ENCODE results near the gene TBC1D22A.

Gene TBC1D22A

DNA sequence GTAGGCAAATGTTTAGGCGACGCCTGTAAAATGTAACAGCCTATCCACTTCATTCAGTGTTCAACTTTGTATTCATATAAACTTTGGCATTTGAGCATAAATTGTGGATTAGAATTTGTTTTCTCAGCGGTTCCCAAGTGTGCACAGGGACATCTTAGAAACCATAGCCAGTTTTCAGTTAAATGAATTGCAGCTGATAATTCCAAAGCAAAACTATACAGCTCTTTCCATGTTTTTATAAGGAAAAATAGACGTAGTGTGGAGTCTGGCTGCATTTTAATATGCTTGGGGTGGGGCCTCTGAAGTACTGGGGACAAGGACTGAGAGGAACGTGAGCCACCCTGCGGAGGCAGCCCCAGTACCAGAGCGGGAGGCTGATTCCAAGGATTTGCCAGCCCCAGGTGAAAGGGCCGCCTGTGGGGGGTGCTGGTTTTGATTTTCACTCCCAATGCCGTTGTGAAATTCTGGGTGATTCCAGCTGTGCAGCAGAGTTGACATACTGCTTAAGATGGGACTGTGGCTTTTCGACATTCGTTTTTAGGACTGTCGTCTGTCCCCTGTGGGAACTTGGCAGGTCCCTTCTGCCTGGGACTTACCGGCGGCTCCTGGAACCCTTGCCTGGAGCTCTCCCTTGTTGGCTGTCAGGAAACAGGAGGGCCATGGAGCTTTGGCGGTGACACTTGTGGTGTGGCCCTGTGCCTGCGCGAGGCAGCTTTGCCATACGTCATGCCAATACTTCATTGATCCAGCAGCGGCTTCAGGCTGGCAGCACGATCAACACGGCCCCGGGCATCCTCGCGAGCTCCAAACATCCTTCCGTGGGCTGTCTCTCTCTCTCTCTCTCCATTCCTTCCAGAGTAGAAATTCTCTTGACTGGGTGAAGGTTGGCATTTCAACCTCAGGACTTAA, 370.9 kb downstream of the TBC1D22A start:
- Histone ChIP-seq H3K9me3 (ENCODE audit: severe bottlenecking) (no peaks in the 10 kb centered on the region), H3K27me3 (ENCODE audit: insufficient read depth, low read depth, severe bottlenecking) (no peaks in the 10 kb centered on the region), H3K27ac (no peak overlapping the region), H3K4me3 (ENCODE audit: low read depth, low read length) (no peak overlapping the region), H3K36me3 (no peaks in the 10 kb centered on the region)
- DNase-seq, result no peak
- TF ChIP-seq CTCF (IDR thresholded peaks at IDR 0.05; ENCODE audit: low read depth, low read length), result no peak

GRCh38 chr22:47134222-47134621, 371.8 kb downstream of the TBC1D22A start:
- Histone ChIP-seq H3K27ac (no peak overlapping the region), H3K9me3 (ENCODE audit: severe bottlenecking) (no peaks in the 10 kb centered on the region), H3K27me3 (ENCODE audit: insufficient read depth, low read depth, severe bottlenecking) (no peaks in the 10 kb centered on the region), H3K4me3 (ENCODE audit: low read depth, low read length) (no peak overlapping the region), H3K36me3 (no peaks in the 10 kb centered on the region)
- DNase-seq, result no peak
- no peak for TF ChIP-seq CTCF (IDR thresholded peaks at IDR 0.05; ENCODE audit: low read depth, low read length)

GRCh38 chr22:47135338-47135737, 372.9 kb downstream of the TBC1D22A start:
- TF ChIP-seq CTCF (IDR thresholded peaks at IDR 0.05; ENCODE audit: low read depth, low read length), result no peak
- H3K27me3 ChIP-seq (ENCODE audit: insufficient read depth, low read depth, severe bottlenecking), result no peaks in the 10 kb centered on the region
- no peaks in the 10 kb centered on the region for H3K9me3 ChIP-seq (ENCODE audit: severe bottlenecking)
- no peak for DNase-seq
- H3K27ac ChIP-seq, result no peak overlapping the region
- no peaks in the 10 kb centered on the region for H3K36me3 ChIP-seq
- no peak overlapping the region for H3K4me3 ChIP-seq (ENCODE audit: low read depth, low read length)

DNA sequence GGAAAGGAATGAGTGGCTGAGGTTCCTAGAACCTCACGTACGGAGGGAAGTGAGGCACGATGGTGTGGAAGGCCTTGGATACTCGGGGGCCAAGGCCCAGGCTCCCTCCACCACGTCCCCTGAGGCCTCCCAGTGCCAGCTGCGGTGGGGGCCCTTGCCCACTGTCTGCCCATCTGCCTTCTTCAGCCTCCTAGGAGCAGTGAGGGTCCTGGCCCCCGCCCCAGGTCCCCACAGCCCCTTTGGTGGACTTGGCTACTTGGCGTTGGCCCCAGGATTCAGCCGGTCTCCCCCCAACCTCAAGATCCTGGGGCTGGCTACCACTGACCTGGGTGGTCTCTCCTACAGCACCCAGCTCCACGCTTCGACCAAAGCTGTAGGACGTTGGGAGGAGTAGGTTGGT, 373.6 kb downstream of the TBC1D22A start:
- no peak overlapping the region for H3K27ac ChIP-seq
- no peaks in the 10 kb centered on the region for H3K36me3 ChIP-seq
- no peak overlapping the region for H3K4me3 ChIP-seq (ENCODE audit: low read depth, low read length)
- H3K27me3 ChIP-seq (ENCODE audit: insufficient read depth, low read depth, severe bottlenecking), result no peaks in the 10 kb centered on the region
- TF ChIP-seq CTCF (IDR thresholded peaks at IDR 0.05; ENCODE audit: low read depth, low read length), result no peak
- DNase-seq, result no peak
- H3K9me3 ChIP-seq (ENCODE audit: severe bottlenecking), result no peaks in the 10 kb centered on the region

- H3K36me3 ChIP-seq, result no peaks in the 10 kb centered on the region
- H3K27me3 ChIP-seq (ENCODE audit: insufficient read depth, low read depth, severe bottlenecking), result no peaks in the 10 kb centered on the region
- H3K27ac ChIP-seq, result no peak overlapping the region
- TF ChIP-seq CTCF (IDR thresholded peaks at IDR 0.05; ENCODE audit: low read depth, low read length), result no peak
- H3K9me3 ChIP-seq (ENCODE audit: severe bottlenecking), result no peaks in the 10 kb centered on the region
- no peak for DNase-seq
- H3K4me3 ChIP-seq (ENCODE audit: low read depth, low read length), result no peak overlapping the region
Observed at GRCh38 chr22:47136671-47137070, 374.2 kb downstream of the TBC1D22A start.
